CD14-positive monocyte (primary cell): ENCODE data around the gene GAN. TPM values are rescaled to one million over a fixed set of nuclear protein-coding genes. Genes with fewer than 3 reads are reported as not detected.

Experiments
- DNase-seq, 3 donors: peaks; one replicate each; pipeline ENCODE4 v3.0.0-alpha.2; 2011 to 2022
- H2AFZ ChIP-seq: 2 replicates; pipeline ENCODE4 v1.6.0; 2012; ENCODE audit warnings: mild to moderate bottlenecking, low read depth, low read length, inconsistent platforms; ENCODE audit not compliant: insufficient read depth, poor library complexity, severe bottlenecking
- H3K27ac ChIP-seq, 2 donors: 1 replicate in 1 of 2; 2 replicates in 1 of 2; pipeline ENCODE4 v1.5.1; 2012 to 2013; ENCODE audit warnings: low read length in 2 of 2, control low read depth in 1 of 2, inconsistent platforms in 1 of 2, low read depth in 1 of 2, mild to moderate bottlenecking in 1 of 2
- H3K27me3 ChIP-seq, 2 donors: one replicate each; pipeline versions ENCODE4 v1.6.0 to v1.6.1; 2011 to 2013; ENCODE audit warnings: low read length in 2 of 2; ENCODE audit not compliant: control insufficient read depth in 2 of 2, insufficient read depth in 2 of 2
- H3K36me3 ChIP-seq, 2 donors: replicated peaks in 1 of 2; 1 replicate in 1 of 2; 2 replicates in 1 of 2; pipeline versions ENCODE4 v1.5.1 to v1.6.1; 2012 to 2013; ENCODE audit warnings: low read length in 2 of 2, control low read depth in 1 of 2, inconsistent platforms in 1 of 2, mild to moderate bottlenecking in 1 of 2; ENCODE audit not compliant: insufficient read depth in 2 of 2, control insufficient read depth in 1 of 2
- H3K4me1 ChIP-seq, 2 donors: 1 replicate in 1 of 2; 2 replicates in 1 of 2; pipeline versions ENCODE4 v1.5.1 to v1.6.1; 2012 to 2013; ENCODE audit warnings: low read length in 2 of 2, control low read depth in 1 of 2, inconsistent platforms in 1 of 2, mild to moderate bottlenecking in 1 of 2, moderate library complexity in 1 of 2; ENCODE audit not compliant: insufficient read depth in 2 of 2, control insufficient read depth in 1 of 2
- H3K4me2 ChIP-seq: replicated peaks from 2 replicates; pipeline ENCODE3; 2012; ENCODE audit warnings: low read length, moderate library complexity, mild to moderate bottlenecking; ENCODE audit not compliant: poor library complexity, severe bottlenecking; ENCODE audit errors: extremely low read depth
- H3K4me3 ChIP-seq, 3 experiments: fragments of 200-600 bp in 1 of 3; sonication (generic) in 1 of 3; replicated peaks in 1 of 3; 1 replicate in 2 of 3; 2 replicates in 1 of 3; pipeline ENCODE4 v1.5.1; 2011 to 2013; ENCODE audit warnings: low read length in 3 of 3, mild to moderate bottlenecking in 3 of 3, control low read depth in 2 of 3, low read depth in 2 of 3, inconsistent platforms in 1 of 3, moderate library complexity in 1 of 3
- H3K79me2 ChIP-seq: 2 replicates; pipeline ENCODE4 v1.6.0; 2012; ENCODE audit warnings: mild to moderate bottlenecking, control low read depth, inconsistent platforms, low read length, moderate library complexity; ENCODE audit not compliant: insufficient read depth
- H3K9ac ChIP-seq: 2 replicates; pipeline ENCODE4 v1.6.0; 2017; ENCODE audit warnings: low read length, mild to moderate bottlenecking; ENCODE audit not compliant: insufficient read depth, poor library complexity, severe bottlenecking
- H3K9me3 ChIP-seq, 2 donors: replicated peaks in 1 of 2; 1 replicate in 1 of 2; 2 replicates in 1 of 2; pipeline versions ENCODE4 v1.5.1 to v1.6.1; 2012 to 2013; ENCODE audit warnings: low read length in 2 of 2, control low read depth in 1 of 2; ENCODE audit not compliant: control insufficient read depth in 1 of 2, insufficient read depth in 1 of 2
- H4K20me1 ChIP-seq: 2 replicates; pipeline ENCODE4 v1.6.0; 2012; ENCODE audit warnings: mild to moderate bottlenecking, low read length, control low read depth, moderate library complexity; ENCODE audit not compliant: insufficient read depth
- H3K27ac Mint-ChIP-seq, 7 donors: one replicate each; pipeline ENCODE4 v1.8.0; 2020; ENCODE audit warnings: mild to moderate bottlenecking in 7 of 7, mixed read lengths in 7 of 7, moderate library complexity in 6 of 7, inconsistent platforms in 2 of 7
- H3K27me3 Mint-ChIP-seq, 3 donors: one replicate each; pipeline ENCODE4 v1.8.0; 2021 to 2022; ENCODE audit warnings: low read depth in 3 of 3, mild to moderate bottlenecking in 3 of 3, mixed read lengths in 3 of 3, moderate library complexity in 3 of 3, inconsistent platforms in 1 of 3
- H3K36me3 Mint-ChIP-seq, 2 donors: one replicate each; pipeline ENCODE4 v1.8.0; 2020; ENCODE audit warnings: mixed read lengths in 2 of 2, inconsistent platforms in 1 of 2, mild to moderate bottlenecking in 1 of 2
- H3K4me1 Mint-ChIP-seq: one replicate; pipeline ENCODE4 v1.8.0; 2020; ENCODE audit warnings: mild to moderate bottlenecking, mixed read lengths
- H3K4me3 Mint-ChIP-seq, 2 donors: one replicate each; pipeline ENCODE4 v1.8.0; 2020; ENCODE audit warnings: mild to moderate bottlenecking in 2 of 2, mixed read lengths in 2 of 2, moderate library complexity in 1 of 2
- H3K9me3 Mint-ChIP-seq, 7 donors: one replicate each; pipeline ENCODE4 v1.8.0; 2020 to 2022; ENCODE audit warnings: mixed read lengths in 7 of 7, mild to moderate bottlenecking in 6 of 7, moderate library complexity in 6 of 7, inconsistent platforms in 2 of 7
- CTCF ChIP-seq: fragments of 200-600 bp; IDR thresholded peaks from one replicate; pipeline ENCODE4 v1.8.0; 2022; ENCODE audit warnings: antibody characterized with exemption, mild to moderate bottlenecking
- WGBS: methylation state at CpG from one replicate; pipeline ENCODE4 v1.1.5; 2013; ENCODE audit warnings: missing lambda C conversion rate; ENCODE audit not compliant: insufficient coverage; 5-methylcytosine and 5-hydroxymethylcytosine counted together
- intact Hi-C, 2 donors: fragments of 100-400 bp; cut with micrococcal nuclease; formaldehyde crosslinking; loops; one replicate each; pipeline versions ENCODE4 v1.15.0 to v1.15.1; 2023
- polyA plus RNA-seq, 3 donors: library from polyadenylated mRNA; depleted of rRNA in 1 of 3; unstranded in 2 of 3; stranded (reverse) in 1 of 3; fragments of 300-500 nt in 2 of 3; fragments of >200 nt in 1 of 3; fragmentation: Illumina TruSeq in 2 of 3; gene quantifications; 1 replicate in 2 of 3; 2 replicates in 1 of 3; pipeline ENCODE4 v1.2.3, GENCODE V29; 2012 to 2021

GAN gene
- polyA plus RNA-seq, 3 donors, result 0.89 to 1.2 (median 1.0) TPM

GRCh38 chr16:81275064-81275532, 39.7 kb upstream of the GAN start:
- TF ChIP-seq CTCF, result no peak
- no peaks in the 10 kb centered on the region for H3K9me3 ChIP-seq
- no peaks in the 10 kb centered on the region for H3K9me3 Mint-ChIP-seq
- no peaks in the 10 kb centered on the region for H3K4me1 ChIP-seq
- no peak overlapping the region for H2AFZ ChIP-seq
- no peak overlapping the region for H3K4me3 Mint-ChIP-seq
- no peak overlapping the region for H3K27ac Mint-ChIP-seq
- 92% methylated on average over 9 of the region's 9 CpGs for WGBS
- intact Hi-C loops, result no loop called here
- no peak for DNase-seq
- H3K79me2 ChIP-seq, result no peaks in the 10 kb centered on the region
- H4K20me1 ChIP-seq, result no peaks in the 10 kb centered on the region
- no peak overlapping the region for H3K4me2 ChIP-seq
- H3K27me3 ChIP-seq, result no peaks in the 10 kb centered on the region
- no peak overlapping the region for H3K4me3 ChIP-seq
- peaks cover 9% of the 10 kb centered on the region for H3K4me1 Mint-ChIP-seq
- H3K36me3 ChIP-seq, result no peaks in the 10 kb centered on the region
- no peaks in the 10 kb centered on the region for H3K27me3 Mint-ChIP-seq
- H3K36me3 Mint-ChIP-seq, result no peaks in the 10 kb centered on the region
- no peak overlapping the region for H3K27ac ChIP-seq
- H3K9ac ChIP-seq, result no peak overlapping the region

- no peak for TF ChIP-seq CTCF
- H3K36me3 Mint-ChIP-seq, result no peaks in the 10 kb centered on the region
- H3K4me3 Mint-ChIP-seq, result no peak overlapping the region
- Histone ChIP-seq H4K20me1 (no peaks in the 10 kb centered on the region), H3K27ac (no peak overlapping the region), H3K27me3 (no peaks in the 10 kb centered on the region), H3K9ac (no peak overlapping the region), H2AFZ (no peak overlapping the region), H3K4me3 (no peak overlapping the region), H3K79me2 (no peaks in the 10 kb centered on the region), H3K4me2 (no peak overlapping the region), H3K9me3 (no peaks in the 10 kb centered on the region), H3K4me1 (no peaks in the 10 kb centered on the region), H3K36me3 (no peaks in the 10 kb centered on the region)
- no peak for DNase-seq
- peaks cover 9% of the 10 kb centered on the region for H3K4me1 Mint-ChIP-seq
- no peaks in the 10 kb centered on the region for H3K9me3 Mint-ChIP-seq
- no peak overlapping the region for H3K27ac Mint-ChIP-seq
- intact Hi-C loops, result no loop called here
- WGBS, result 92% methylated on average over 5 of the region's 9 CpGs
- no peaks in the 10 kb centered on the region for H3K27me3 Mint-ChIP-seq
Measured at GRCh38 chr16:81275795-81276194, 39.0 kb upstream of the GAN start.
